ENCODE results near the gene KIF18B. TPM values are rescaled to one million over a fixed set of nuclear protein-coding genes. Genes with fewer than 3 reads are reported as not detected.

Gene KIF18B
- total and polyA plus RNA-seq, 2 of the 8 experiments (the other 6 are each of a cell fraction or from before 2014, with no cell fraction given) = 39.0 to 59.4 TPM

DNA sequence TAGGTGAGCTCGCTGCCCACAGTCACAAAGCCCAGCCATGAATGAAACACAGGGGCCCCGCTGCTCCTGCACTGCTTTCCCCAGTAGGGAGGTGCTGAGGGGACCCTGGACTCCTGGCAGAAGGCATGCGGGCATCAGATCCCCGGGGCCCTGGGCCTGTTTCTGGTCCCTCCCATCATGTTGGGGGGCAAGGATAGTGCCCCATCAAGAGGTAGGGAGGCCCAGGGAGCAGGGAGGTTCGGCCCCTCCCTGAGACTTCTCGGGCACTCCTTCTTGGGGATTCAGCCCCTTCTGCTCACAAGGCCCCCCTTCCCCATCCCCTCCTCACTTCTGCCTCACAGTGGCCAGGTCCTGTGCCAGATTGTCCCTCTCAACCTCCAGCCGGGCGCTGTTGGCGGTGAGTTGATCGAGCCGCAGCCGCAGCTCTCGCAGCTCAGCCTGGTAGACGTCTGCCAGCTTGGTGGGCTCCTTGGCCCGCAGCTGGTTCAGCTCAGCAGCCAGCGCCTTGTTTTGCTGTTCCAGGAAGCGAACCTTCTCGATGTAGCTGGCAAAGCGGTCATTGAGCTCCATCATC lies 32.8 kb downstream of the KIF18B start (continued):
- TF ChIP-seq CHD7 (IDR thresholded peaks at IDR 0.05; ENCODE audit: insufficient replicate concordance, low read length) (no peak), TCF12 (IDR thresholded peaks at IDR 0.05; ENCODE audit: low read depth, low read length) (no peak), ATF2 (IDR thresholded peaks at IDR 0.05; ENCODE audit: low read length) (no peak), NANOG (IDR thresholded peaks at IDR 0.05; ENCODE audit: insufficient read depth, low read depth, low read length, poor library complexity, severe bottlenecking) (no peak), RAD21 (IDR thresholded peaks at IDR 0.05 in 1 of 2, conservative IDR thresholded peaks at IDR 0.05 in 1 of 2; ENCODE audit: low read depth in 2 of 2, low read length in 2 of 2) (no peak), CREB1 (IDR thresholded peaks at IDR 0.05) (no peak), ZNF274 (IDR thresholded peaks at IDR 0.05; ENCODE audit: borderline replicate concordance, extremely low read depth, low read length) (no peak)
- TF ChIP-seq, protein P1, sequence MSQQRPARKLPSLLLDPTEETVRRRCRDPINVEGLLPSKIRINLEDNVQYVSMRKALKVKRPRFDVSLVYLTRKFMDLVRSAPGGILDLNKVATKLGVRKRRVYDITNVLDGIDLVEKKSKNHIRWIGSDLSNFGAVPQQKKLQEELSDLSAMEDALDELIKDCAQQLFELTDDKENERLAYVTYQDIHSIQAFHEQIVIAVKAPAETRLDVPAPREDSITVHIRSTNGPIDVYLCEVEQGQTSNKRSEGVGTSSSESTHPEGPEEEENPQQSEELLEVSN (IDR thresholded peaks at IDR 0.05) = no peak
